GM19328 (cell line): ENCODE measurements around the gene PKD1L1.
"Not testable (repeated sequence)": the region's sequence is repeated elsewhere in the genome, so short reads cannot be mapped to it uniquely, and the experiment has no call there.

ENCODE experiments used
- ATAC-seq: cut with Tn5 transposase; IDR thresholded peaks from one replicate; pipeline ENCODE4 v1.9.1; 2021; ENCODE audit warnings: mild to moderate bottlenecking, moderate library complexity; ENCODE audit not compliant: unreplicated experiment

PKD1L1 gene, protein sequence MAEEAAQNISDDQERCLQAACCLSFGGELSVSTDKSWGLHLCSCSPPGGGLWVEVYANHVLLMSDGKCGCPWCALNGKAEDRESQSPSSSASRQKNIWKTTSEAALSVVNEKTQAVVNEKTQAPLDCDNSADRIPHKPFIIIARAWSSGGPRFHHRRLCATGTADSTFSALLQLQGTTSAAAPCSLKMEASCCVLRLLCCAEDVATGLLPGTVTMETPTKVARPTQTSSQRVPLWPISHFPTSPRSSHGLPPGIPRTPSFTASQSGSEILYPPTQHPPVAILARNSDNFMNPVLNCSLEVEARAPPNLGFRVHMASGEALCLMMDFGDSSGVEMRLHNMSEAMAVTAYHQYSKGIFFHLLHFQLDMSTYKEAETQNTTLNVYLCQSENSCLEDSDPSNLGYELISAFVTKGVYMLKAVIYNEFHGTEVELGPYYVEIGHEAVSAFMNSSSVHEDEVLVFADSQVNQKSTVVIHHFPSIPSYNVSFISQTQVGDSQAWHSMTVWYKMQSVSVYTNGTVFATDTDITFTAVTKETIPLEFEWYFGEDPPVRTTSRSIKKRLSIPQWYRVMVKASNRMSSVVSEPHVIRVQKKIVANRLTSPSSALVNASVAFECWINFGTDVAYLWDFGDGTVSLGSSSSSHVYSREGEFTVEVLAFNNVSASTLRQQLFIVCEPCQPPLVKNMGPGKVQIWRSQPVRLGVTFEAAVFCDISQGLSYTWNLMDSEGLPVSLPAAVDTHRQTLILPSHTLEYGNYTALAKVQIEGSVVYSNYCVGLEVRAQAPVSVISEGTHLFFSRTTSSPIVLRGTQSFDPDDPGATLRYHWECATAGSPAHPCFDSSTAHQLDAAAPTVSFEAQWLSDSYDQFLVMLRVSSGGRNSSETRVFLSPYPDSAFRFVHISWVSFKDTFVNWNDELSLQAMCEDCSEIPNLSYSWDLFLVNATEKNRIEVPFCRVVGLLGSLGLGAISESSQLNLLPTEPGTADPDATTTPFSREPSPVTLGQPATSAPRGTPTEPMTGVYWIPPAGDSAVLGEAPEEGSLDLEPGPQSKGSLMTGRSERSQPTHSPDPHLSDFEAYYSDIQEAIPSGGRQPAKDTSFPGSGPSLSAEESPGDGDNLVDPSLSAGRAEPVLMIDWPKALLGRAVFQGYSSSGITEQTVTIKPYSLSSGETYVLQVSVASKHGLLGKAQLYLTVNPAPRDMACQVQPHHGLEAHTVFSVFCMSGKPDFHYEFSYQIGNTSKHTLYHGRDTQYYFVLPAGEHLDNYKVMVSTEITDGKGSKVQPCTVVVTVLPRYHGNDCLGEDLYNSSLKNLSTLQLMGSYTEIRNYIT (N-terminal part only)

DNA sequence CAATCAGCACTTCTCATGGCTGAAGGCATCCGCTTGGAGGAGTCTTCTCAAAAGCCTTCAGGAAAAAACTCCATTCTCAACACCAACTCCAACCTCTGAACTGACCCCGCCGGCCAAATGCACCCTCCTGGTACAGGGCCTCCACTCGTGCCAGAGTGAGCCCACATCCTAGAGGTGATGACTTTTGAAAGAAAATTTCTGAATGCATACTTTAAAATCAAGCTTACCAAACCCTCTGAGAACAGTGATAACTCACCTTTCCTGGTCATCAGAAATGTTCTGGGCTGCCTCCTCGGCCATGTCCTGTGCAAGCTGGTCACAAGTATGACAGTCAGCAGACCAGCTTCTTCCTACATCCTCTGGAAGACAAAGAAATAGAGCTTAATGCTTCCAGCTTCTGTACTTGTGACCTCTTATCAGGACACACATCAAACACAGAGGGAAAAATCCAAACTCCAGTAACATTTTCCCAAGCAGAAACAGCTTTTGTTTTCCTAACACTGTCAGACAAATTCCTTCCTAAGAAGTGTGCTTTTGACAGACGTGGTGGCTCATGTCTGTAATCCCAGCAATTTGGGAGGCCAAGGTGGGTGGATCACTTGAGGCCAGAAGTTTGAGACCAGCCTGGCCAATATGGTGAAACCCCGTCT is at the start of gene PKD1L1:
TSS of gene PKD1L1 (minus strand) at position 326 of the 650 bp plus-strand sequence. CDS start at position 300, 26 bp downstream.
- no peak for ATAC-seq

GRCh38 chr7:47992446-47992845 is 44.2 kb upstream of the PKD1L1 start:
- ATAC-seq, result no peak

GRCh38 chr7:47991741-47992311 is 43.6 kb upstream of the PKD1L1 start:
- ATAC-seq, result peak; percentile 98

GRCh38 chr7:47991270-47991669 is 43.0 kb upstream of the PKD1L1 start:
- no peak for ATAC-seq

GRCh38 chr7:47990592-47990991 is 42.3 kb upstream of the PKD1L1 start:
- ATAC-seq, result no peak

DNA sequence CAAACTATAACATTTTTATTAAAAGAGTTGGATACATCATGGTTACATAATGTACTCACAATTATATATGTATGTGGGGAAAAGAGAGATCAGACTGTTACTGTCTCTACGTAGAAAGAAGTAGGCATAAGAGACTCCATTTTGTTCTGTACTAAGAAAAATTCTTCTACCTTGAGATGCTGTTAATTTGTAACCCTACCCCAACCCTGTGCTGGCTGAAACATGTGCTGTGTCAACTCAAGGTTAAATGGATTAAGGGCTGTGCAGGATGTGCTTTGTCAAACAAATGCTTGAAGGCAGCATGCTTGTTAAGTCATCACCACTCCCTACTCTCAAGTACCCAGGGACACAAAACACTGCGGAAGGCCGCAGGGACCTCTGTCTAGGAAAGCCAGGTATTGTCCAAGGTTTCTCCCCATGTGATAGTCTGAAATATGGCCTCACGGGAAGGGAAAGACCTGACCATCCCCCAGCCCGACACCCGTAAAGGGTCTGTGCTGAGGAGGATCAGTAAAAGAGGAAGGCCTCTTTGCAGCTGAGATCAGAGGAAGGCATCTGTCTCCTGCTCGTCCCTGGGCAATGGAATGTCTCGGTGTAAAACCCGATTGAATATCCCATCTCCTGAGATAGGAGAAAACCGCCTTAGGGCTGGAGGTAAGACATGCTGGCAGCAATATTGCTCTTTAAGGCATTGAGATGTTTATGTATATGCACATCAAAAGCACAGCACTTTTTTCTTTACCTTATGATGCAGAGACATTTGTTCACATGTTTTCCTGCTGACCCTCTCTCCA is 41.5 kb upstream of the PKD1L1 start:
- not testable (repeated sequence) for ATAC-seq

- ATAC-seq, result no peak
Observed at GRCh38 chr7:47988496-47989386, 40.5 kb upstream of the PKD1L1 start.

DNA sequence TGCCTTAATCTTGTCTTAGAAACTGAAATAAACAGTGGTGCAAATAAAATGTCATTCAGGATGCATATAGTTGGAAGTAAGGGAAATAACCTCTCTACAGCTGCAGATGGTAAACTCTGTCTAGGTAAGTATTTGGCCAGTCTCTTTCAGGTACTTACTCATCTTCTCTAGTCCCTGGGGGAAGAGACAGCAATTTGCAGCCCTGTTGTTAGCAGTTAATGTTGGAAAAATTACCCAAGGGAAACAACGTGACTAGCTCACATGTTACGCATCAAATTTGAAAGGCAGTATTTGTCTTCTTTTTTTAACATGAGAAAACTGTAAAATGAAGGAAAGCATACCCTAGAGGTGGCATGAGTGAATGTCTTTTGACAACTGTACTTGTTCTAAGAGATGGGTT is 34.3 kb upstream of the PKD1L1 start:
- no peak for ATAC-seq

DNA sequence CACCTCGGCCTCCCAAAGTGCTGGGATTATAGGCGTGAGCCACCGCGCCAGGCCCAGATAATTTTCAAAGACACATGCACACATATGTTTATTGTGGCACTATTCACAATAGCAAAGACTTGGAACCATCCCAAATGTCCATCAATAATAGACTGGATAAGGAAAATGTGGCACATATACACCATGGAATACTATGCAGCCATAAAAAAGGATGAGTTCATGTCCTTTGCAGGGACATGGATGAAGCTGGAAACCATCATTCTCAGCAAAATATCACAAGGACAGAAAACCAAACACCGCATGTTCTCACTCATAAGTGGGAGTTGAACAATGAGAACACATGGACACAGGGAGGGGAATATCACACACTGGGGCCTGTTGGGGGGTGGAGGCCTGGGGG is 32.4 kb upstream of the PKD1L1 start:
- ATAC-seq, result not testable (repeated sequence)

GRCh38 chr7:47979832-47980181 is 31.5 kb upstream of the PKD1L1 start:
- no peak for ATAC-seq

GRCh38 chr7:47979145-47979831 is 31.0 kb upstream of the PKD1L1 start, which contains the start of gene HUS1:
TSS of gene HUS1 (minus strand) at chr7:47979615. CDS start at chr7:47979519, 96 bp downstream.
- peak; percentile 100 for ATAC-seq

- ATAC-seq, result no peak
Observed at GRCh38 chr7:47978790-47979144, 30.5 kb upstream of the PKD1L1 start.

DNA sequence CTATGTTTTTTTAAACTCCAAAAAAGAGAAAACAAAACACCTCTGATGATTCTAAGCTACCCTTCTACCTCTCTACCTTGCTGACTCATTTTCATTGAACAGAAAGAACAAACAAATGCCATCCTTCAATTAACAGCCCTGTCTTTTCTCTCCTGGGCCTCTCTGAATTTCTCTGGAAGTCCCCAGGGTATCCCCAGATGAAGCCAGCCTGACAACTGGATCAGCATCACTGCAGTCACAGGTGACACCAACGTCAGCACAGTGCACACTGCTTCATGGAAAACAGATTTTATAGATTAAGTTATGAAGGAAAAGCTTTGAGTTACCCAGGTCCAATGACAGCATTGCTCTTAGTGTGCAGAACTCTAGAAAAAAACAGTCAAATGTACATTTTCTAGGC is 25.5 kb upstream of the PKD1L1 start:
- no peak for ATAC-seq

- no peak for ATAC-seq
Observed at GRCh38 chr7:47970761-47971160, 22.5 kb upstream of the PKD1L1 start.

DNA sequence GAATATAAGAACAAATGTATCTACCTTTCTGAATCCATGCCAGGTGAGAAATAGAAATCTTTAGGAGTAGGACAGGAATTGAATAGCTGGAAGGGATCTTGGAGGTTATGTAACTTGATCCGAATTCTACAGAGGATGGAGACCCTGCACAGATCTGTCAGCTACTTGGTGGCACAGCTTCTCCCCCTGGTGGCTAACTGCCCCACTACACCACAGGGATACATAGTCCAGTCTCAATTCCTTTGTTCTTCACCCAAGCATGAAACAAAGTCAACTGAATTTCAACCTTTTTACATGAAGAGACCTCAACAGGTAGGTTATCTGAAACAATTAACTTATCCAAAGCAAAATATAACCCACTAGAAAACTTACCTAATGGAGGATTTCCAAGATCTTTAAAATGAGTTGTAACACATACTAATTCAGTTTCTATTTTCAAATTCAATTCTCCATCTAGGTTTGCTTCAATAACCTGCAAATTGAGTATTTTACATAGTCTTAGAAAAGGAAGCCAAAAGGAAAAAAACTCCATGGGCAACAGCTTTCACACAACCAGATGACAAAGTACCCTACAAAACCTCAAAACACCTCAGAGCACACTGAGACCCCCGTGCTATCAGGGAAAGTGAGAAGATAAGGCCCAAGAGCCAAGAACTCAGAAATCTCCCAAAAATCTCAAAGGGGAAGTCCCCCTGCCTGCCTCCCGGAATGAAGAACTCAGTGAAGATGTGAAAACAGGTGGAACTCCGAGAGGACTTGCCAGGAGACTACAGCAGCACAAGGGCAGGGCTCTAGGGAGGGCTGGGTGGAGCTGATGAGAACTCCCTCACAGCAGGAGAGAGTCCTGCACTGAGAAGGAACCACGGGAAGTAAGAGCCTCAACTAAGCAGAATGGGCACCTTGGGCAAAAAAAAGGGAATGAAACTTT is 20.8 kb upstream of the PKD1L1 start:
- peak; percentile 80 for ATAC-seq

GRCh38 chr7:47967708-47968107 is 19.4 kb upstream of the PKD1L1 start:
- no peak for ATAC-seq

DNA sequence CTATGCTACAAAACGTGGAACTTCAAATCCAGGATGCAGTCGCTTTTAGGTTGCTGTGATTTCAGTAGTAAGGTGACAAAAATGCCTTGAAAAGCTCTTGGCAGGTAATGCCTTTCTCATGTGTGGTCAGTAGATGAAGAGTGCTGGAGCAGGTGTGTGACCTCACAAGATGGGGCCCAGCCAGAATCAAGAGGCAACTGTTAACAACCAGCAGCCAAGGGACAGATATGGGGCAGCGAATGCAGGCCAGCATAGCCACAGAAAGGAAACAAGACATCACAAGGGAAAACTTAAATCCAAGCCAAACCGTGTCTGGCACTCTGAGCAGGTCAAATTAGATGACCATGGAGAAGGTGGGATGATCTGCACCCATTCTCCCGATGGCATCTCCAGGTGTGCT is 18.9 kb upstream of the PKD1L1 start:
- ATAC-seq, result no peak
